ENCODE measurements around the gene LBP.
"Not testable (repeated sequence)": the region's sequence is repeated elsewhere in the genome, so short reads cannot be mapped to it uniquely, and the experiment has no call there.

LBP gene

GRCh38 chr20:38350879-38351775 is 4.8 kb downstream of the LBP start:
- no peak for DNase-seq

GRCh38 chr20:38353316-38353715 is 7.0 kb downstream of the LBP start:
- DNase-seq, result no peak

- no peak for DNase-seq
Observed at GRCh38 chr20:38354227-38354626, 7.9 kb downstream of the LBP start.

- DNase-seq, result no peak
Observed at GRCh38 chr20:38355161-38356012, 9.1 kb downstream of the LBP start.

GRCh38 chr20:38357653-38358207 is 11.4 kb downstream of the LBP start:
- DNase-seq, result no peak

- no peak for DNase-seq
Observed at GRCh38 chr20:38358556-38358955, 12.3 kb downstream of the LBP start.

GRCh38 chr20:38363004-38363747 is 16.9 kb downstream of the LBP start:
- no peak for DNase-seq

- no peak for DNase-seq
Observed at GRCh38 chr20:38369389-38369788, 23.1 kb downstream of the LBP start.

GRCh38 chr20:38372806-38373205 is 26.5 kb downstream of the LBP start:
- DNase-seq, result no peak

- DNase-seq, result no peak
Observed at GRCh38 chr20:38373231-38373867, 27.1 kb downstream of the LBP start.

- DNase-seq, result no peak
Observed at GRCh38 chr20:38373898-38374297, 27.6 kb downstream of the LBP start.

- DNase-seq, result no peak
Observed at GRCh38 chr20:38377039-38377685, 30.9 kb downstream of the LBP start.

GRCh38 chr20:38377838-38378237 is 31.6 kb downstream of the LBP start:
- not testable (repeated sequence) for DNase-seq

- DNase-seq, result no peak
Observed at GRCh38 chr20:38383147-38383546, 36.9 kb downstream of the LBP start.

- no peak for DNase-seq
Observed at GRCh38 chr20:38386004-38386403, 39.7 kb downstream of the LBP start.

- DNase-seq, result no peak
Observed at GRCh38 chr20:38386851-38387250, 40.6 kb downstream of the LBP start.

- no peak for DNase-seq
Observed at GRCh38 chr20:38387953-38388352, 41.7 kb downstream of the LBP start.

- no peak for DNase-seq
Observed at GRCh38 chr20:38392356-38392755, 46.1 kb downstream of the LBP start.

GRCh38 chr20:38393259-38393658 is 47.0 kb downstream of the LBP start:
- no peak for DNase-seq

- no peak for DNase-seq
Observed at GRCh38 chr20:38395165-38395564, 48.9 kb downstream of the LBP start.

GRCh38 chr20:38395751-38396395 is 49.6 kb downstream of the LBP start:
- not testable (repeated sequence) for DNase-seq
